GM18870 (cell line): Measurements from ENCODE around the gene GDAP2.
"Not testable (repeated sequence)": the region's sequence is repeated elsewhere in the genome, so short reads cannot be mapped to it uniquely, and the experiment has no call there.

Source experiments
- ATAC-seq: cut with Tn5 transposase; IDR thresholded peaks from one replicate; pipeline ENCODE4 v1.9.1; 2021; ENCODE audit warnings: moderate library complexity; ENCODE audit not compliant: unreplicated experiment

GDAP2 gene

DNA sequence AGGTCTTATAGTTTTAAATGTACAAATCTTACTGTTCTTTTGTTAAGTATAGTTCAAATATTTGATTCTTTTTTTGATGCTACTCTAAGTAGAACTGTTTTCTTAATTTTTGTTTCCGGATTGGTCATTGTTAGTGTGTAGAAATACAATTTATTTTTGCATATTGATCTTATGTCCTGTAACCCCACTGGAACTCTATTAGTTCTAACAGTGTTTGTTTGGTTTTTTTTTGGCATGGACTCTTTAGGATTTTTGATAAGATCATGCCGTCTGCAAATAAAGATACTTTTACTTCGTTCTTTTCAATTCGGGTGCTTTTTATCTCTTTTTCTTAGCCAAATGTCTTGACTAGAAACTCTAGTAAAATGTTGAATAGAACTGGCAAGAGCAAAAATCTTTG, 26.5 kb downstream of the GDAP2 start:
- ATAC-seq, result no peak

DNA sequence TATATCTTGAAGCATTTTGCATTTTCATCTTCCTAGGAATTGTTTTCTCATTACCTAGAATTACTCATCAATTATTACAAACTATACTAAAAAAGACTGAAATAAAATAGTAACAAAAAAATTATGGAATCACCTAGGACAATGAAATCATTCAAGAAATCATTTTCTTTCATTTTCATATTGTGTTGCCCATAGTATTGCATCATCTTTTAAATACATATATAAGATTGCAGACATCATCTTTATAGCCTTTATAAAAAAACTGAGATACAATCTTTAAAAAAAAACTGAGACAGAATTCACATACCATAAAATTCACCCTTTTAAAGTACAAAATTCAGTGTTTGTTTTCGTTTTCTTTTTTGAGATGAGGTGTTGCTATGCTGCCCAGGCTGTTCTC, 29.6 kb downstream of the GDAP2 start:
- ATAC-seq, result no peak

DNA sequence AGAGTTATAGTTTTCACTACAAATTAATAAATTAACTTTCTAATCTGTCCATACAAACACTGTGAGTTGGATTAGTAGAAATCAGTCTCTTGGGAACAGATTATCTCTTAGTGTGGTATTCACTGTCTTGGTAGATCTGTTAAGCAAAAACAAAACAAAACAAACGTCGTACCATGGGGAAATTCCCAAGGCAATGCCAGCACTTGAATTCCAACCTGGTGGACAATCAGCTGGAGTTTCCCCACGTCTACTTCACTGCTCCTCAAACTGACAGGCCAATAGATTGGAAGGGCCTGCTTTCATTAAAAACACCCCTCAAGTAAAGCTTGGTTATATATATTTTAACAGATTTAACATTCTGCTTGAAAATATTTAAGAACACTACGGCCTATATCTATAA, 31.9 kb downstream of the GDAP2 start:
- no peak for ATAC-seq

GRCh38 chr1:117895482-117896114, 33.8 kb downstream of the GDAP2 start:
- ATAC-seq, result peak; percentile 82

- ATAC-seq, result no peak
These were observed 35.3 kb downstream of the GDAP2 start for GRCh38 chr1:117894078-117894477.

- no peak for ATAC-seq
These were observed 36.9 kb downstream of the GDAP2 start for GRCh38 chr1:117892512-117892911.

- ATAC-seq, result no peak
These were observed 39.0 kb downstream of the GDAP2 start for GRCh38 chr1:117890452-117890851.

- ATAC-seq, result no peak
These were observed 43.2 kb downstream of the GDAP2 start for GRCh38 chr1:117886101-117886795.

DNA sequence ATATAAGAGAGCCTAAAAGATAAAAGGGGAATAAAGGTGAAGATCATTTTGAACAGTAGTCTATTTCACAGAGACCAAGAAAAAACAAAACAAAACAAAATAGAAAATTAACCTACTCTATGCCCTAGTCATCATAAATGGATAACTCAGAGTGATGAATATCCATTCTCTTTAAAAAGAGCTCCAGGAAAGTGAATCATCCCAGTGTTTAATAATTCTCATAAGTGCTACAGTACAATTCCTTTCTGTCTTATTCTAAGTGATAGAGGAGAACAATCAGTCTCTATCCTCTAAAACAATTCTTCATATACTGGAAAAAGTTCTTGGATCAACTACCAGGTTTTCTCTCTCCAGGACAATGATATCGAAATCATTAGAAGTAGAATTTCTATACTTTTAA, 45.8 kb downstream of the GDAP2 start:
- no peak for ATAC-seq

GRCh38 chr1:117879284-117879683, 50.1 kb downstream of the GDAP2 start:
- no peak for ATAC-seq

DNA sequence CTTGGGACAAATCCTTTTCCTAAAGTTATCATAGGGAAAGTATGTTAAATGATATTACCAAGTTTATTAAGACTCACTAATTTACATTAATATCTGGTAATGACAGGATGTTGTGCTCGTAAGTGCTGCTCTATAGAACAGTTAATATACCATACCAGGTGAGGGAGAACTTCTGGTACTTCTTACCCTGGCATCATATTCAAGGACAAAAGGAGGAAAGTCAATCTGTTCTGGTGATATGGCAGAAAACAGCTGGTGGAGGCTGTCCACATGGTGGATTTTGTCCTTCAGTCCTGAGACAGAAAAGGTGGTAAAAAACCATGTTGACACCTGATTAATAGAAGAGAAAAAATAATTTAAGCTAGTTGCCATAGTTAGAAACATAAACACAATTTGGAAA, 51.6 kb downstream of the GDAP2 start:
- no peak for ATAC-seq

- ATAC-seq, result no peak
These were observed 58.4 kb downstream of the GDAP2 start for GRCh38 chr1:117871013-117871412.

DNA sequence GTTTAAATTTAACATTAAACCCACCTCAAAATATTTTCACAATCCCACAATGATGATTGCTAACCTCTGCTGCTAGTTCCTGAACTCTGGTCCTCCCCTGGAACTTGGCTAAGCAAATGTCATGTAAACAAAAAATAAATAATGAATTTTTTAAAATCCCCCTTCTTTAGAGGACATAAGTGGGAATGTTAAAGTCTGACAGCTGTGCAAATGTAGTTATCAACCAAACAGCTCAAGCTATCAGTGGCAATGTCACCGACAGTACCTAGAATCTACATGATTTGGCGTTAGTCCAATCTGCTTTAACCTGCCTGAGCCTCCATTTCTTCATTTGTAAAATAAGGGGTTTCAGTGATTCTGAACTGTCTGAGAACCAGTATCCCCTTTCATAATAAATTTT, 67.7 kb downstream of the GDAP2 start:
- no peak for ATAC-seq

- ATAC-seq, result no peak
These were observed 68.4 kb downstream of the GDAP2 start for GRCh38 chr1:117860896-117861610.

DNA sequence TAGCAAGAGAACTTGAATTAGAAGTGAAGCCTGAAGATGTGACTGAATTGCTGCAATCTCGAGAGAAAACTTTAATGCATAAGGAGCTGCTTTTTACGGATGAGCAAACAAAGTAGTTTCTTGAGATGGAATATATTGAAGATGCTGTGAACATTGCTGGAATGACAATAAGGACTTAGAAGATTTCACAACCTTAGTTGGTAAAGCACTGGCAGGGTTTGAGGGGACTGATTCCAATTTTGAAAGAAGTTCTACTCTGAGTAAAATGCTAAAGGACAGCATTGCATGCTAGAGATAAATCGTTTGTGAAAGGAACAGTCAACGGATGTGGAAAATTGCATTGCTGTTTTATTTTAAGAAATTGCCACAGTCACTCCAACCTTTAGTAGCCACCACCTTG, 69.5 kb downstream of the GDAP2 start:
- no peak for ATAC-seq

DNA sequence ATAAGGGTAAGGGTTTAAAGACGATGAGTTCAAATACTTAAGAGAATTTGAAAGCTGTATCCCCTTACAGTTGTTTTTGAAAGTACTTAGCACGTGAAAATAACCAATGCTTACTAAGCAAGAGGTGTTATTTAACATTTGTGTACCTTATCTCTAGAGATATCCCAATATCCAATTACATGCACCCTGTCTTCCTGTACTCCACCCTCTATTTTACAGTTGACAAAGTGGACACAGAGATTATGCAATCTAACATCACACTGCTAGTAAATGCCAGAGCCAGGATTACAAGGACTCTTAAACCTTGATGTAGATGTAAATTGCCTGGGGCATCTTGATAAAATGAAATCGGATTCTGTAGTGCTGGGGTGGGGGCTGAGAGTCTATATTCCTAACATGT, 72.0 kb downstream of the GDAP2 start:
- no peak for ATAC-seq

- ATAC-seq, result no peak
These were observed 76.4 kb downstream of the GDAP2 start for GRCh38 chr1:117852853-117853553.

DNA sequence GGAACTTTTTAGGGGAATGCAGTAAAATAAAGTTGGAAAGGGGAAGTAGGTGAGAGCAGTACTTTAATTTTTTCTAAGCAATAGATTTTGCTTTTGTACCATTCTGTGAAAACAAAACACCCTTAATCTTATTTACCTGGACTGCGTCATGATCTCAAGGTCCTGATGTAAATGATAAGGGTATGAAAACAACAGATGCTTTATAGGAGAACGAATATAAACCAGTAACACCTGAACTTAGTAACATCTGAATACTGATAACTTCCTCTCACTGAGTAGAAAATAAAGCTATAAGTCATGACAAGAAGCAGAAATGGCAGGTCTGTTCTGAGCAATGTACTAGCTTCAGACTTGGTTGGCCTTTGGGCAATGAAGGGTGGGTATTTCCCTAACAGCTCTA, 77.7 kb downstream of the GDAP2 start:
- ATAC-seq, result no peak

GRCh38 chr1:117846674-117847425, 82.6 kb downstream of the GDAP2 start:
- no peak for ATAC-seq

GRCh38 chr1:117844478-117844877, 84.9 kb downstream of the GDAP2 start:
- ATAC-seq, result not testable (repeated sequence)

GRCh38 chr1:117843791-117844190, 85.6 kb downstream of the GDAP2 start:
- ATAC-seq, result no peak
